Astrocyte of the hippocampus (primary cell): ENCODE measurements around the gene ARHGEF3.
A peak's percentile ranks its signal among the peaks of the same experiment; 100 is the strongest.

ENCODE experiments used
- DNase-seq: peaks from one replicate; pipeline ENCODE4 v3.0.0; 2011; ENCODE audit warnings: low read depth, low spot score

Gene ARHGEF3

DNA sequence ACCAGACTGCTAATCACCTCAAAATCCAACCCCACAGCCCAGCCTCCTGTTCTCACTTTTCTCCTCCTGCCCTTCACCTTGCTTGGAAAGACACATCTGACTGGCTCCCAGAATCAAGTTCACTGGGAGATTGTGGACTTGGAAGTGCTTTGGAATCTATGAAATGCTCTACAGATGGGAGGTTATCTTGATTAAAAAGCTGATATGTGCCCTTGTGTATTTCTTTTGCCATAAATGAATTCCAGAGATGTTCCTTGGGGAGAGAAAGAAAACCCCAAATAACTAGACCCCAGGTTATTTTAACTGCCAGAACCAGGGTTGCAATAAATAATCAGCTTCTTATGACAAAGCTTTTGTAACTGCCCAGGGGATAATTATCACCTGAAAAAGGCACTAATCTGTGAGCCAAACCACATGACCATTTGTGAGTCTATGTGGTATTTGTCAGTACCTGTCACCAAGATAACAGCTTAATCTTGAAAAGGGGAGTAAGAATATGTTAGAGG is 21.7 kb upstream of the ARHGEF3 start:
- DNase-seq: no peak

- DNase-seq: no peak
Observed at GRCh38 chr3:56822501-56822900, 20.8 kb upstream of the ARHGEF3 start.

DNA sequence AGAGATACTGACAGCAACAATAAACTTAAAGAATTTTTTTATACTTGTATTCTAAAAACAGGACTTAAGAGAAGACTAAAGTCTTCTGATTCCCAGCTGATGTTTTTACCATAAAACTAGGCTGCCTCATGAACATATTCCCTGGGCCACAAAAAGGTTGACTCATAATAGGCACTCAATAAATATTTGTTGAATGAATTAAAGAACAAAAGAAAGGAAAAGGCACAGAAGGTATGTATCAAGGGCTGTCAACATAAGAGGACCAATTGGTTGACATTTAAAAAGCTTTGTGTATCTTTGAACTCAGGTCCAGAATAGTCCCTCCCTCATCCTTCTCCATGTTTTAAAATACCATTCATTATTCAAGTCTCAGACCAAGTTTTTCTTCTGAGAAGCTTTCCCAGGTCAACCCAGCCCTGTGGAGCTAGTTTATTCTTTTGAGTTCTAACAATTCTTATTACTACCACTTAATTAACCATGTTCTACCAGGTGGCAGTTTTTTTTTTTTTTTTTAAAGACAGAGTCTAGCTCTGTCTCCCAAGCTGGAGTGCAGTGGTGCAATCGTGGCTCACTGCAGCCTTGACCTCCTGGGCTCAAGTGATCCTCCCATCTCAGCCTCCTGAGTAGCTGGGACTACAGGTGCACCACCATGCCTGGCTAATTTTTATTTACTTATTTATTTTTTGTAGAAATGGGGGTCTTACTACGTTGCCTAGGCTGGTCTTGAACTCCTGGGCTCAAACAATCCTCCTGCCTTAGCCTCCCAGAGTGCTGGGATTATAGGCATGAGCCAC is 17.5 kb upstream of the ARHGEF3 start:
- no peak for DNase-seq

GRCh38 chr3:56818156-56818985 is 16.6 kb upstream of the ARHGEF3 start:
- DNase-seq: no peak

DNA sequence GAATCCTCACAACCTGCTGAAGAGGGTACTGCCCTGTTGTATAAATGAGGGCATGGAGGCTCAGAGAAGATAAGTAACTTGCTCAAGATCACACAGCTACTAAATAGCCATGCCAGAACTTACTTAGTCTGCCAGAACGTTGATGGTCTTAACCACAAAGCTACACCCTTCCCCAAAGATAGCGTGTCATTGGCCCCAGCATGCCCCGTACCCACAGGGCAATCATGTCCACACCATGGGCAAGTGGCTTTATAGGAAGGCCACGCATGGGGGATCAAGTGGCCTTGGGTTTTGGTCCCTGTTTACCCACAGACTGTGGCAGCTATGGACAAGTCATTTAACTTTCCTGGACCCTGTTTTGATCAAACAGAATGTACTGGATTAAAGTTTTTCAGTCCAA is 15.9 kb upstream of the ARHGEF3 start:
- no peak for DNase-seq

GRCh38 chr3:56816061-56816460 is 14.3 kb upstream of the ARHGEF3 start:
- peak; percentile 66 for DNase-seq

- no peak for DNase-seq
Observed at GRCh38 chr3:56815589-56815988, 13.8 kb upstream of the ARHGEF3 start.

DNA sequence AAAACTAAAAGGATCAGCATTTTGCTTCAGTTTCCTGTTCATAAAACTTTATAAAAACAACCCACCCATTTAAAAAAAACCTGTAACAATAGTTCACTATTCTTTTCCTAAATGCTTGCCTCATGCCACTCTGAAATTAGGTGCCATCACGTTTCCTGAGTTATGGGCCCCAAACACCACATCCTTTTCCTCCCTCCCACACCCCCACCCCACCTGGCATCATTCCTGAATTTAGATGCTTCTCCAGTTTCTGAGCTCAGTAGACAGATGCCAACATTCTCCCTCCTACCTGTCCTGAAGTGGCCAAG is 11.9 kb upstream of the ARHGEF3 start:
- DNase-seq: no peak

DNA sequence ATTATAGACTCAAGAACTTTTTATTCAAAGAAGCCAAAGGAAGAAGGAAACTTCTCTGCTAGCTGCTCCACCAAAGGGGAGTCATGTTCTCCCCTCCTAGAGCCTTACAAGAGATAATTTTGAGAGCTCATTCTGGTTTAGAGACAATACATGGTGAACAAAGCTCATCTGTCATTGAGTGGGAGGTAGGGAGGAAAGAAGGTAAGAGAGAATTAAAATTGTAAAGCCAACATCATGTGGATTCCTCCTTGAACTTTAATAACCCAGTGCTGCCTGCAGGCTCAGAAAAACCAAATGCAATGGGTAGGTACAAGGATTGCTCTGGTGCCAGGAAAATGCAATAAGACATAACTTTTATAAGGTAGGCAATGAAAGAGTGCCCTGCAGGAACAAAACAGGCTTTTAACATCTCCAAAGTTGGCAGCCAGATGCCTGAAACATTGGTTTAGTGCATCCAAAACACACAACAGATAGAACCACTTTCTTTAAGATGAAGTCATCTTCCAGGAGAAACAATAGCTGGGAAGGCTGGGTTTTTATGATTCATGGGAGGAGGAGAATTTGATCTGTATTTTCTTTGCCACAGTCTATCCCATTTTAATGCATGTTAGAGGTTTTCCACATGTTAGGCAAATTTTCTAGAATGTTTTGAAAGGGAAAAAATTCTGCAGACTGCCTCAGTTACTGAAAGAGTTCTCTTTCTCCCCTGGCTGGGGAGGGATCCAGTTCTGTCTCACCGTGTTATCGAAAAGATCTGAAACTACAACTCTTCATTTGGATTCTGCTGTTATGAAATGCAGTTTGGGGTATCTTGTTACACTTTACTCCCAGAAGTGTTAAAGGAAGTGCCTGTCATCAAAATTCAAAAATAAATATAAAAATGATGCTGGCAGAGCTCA is 11.3 kb upstream of the ARHGEF3 start:
- DNase-seq: no peak

DNA sequence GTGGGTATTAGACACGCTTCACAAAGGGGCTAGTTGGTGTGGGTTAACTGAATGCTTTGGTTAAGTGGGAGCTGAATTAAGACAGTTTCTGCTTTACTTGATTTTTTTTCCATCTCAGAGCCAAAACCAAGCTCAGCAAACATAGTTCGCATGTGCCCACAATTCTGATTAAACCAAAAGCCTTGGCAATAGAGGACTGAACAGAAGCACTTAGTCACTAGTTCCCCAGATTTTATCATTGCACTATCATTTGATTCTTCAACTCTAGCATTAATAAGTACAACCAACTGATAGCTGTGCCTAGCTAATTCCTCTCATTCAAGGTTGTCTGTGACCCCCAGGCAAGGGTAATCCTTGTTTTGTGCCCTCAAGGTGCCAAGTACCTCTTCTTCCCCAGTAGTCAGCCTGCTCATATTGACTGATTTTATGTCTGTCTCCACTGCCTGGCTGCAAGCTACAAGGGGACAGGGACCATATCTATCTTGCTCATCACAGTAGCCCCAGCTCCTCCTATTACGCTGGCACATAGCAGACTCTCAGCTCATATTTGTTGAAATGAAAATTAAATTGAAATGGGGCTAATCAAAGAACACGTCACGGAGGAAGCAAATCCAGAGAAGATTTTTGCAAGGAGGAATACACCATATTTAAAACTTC is 9.9 kb upstream of the ARHGEF3 start:
- DNase-seq: peak; percentile 44

GRCh38 chr3:56810577-56811545 is 9.1 kb upstream of the ARHGEF3 start:
- DNase-seq: no peak

GRCh38 chr3:56806407-56806806 is 4.7 kb upstream of the ARHGEF3 start:
- DNase-seq: no peak

- no peak for DNase-seq
Observed at GRCh38 chr3:56802790-56803189, 1.0 kb upstream of the ARHGEF3 start.

GRCh38 chr3:56802378-56802745 is 613 bp upstream of the ARHGEF3 start:
- DNase-seq: no peak

GRCh38 chr3:56800832-56801661 is 702 bp downstream of the ARHGEF3 start:
- no peak for DNase-seq

DNA sequence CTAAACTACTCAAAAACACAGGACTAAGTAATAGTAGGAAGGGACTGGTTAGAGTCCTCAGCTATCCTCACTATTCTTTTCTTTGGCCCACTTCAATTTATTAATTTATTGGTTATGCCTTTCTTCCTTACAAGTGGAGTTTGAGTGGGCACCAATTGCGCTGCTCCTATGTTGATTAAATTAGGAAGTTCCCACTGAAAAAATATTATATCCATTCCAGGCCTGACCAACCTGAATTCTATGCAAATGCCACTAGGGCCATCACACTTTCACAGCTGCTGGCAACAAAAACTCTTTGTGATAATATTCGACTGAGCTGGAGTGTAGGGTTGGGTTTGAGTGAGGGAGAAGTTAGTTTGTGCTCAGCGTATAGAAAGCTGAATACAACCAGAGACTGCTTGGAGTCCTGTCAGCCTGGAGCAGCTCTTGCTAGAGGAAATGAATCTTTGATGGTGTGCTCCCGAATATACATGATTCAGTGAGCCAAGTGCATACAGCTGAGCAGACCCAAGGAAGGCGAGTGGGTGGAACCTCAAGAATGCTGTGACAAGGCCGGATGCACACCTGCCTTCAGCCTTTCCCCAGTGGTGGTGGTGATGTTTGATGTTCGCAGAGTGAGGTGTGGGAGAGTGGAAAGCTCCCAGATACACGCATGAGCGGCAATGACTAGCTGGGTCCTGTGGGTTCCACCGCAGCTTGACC is 1.5 kb downstream of the ARHGEF3 start:
- peak; percentile 42 for DNase-seq

DNA sequence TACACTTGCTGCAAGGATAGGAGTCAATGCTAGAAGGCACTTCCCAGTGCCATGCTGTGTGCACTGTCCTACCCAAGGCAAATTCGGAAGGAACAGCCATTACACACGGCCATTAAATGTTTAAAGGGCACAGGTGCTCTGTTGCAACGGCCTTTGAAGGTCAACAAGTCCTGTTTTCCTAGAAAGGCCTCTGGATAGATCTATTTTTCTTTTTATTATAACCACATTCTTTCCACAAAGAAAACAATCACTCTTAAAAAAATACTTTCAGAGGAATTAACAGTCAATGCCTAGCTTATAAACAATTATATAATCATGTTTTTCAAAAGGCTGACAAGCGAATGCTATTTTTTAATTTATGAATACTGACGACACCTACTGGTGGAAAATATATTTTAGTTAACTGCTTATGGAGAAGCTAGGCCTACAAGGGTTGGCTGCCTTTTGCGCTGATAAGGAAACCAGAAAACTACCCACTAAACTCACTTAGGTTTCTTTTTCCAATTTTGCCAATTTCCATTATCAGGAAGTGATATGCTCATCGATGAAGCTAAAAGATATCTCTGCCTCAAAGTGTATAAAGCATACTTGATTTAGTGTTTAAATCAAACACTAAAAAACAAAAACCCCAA is 2.4 kb downstream of the ARHGEF3 start:
- DNase-seq: peak; percentile 67

GRCh38 chr3:56796996-56797395 is 4.8 kb downstream of the ARHGEF3 start:
- DNase-seq: no peak
